ENCODE data around the gene OR2A1. TPM values are rescaled to one million over a fixed set of nuclear protein-coding genes. Genes with fewer than 3 reads are reported as not detected.
"Not testable (repeated sequence)": the region's sequence is repeated elsewhere in the genome, so short reads cannot be mapped to it uniquely, and the experiment has no call there.

OR2A1 gene
- total RNA-seq, 3 donors from 2014 or later: not detected

- H3K27me3 Mint-ChIP-seq (ENCODE audit: low read depth); DNase-seq; ATAC-seq; H3K9me3 Mint-ChIP-seq; H3K36me3 Mint-ChIP-seq (ENCODE audit: insufficient read depth); H3K4me3 Mint-ChIP-seq; H3K4me1 Mint-ChIP-seq (ENCODE audit: low read depth): not testable (repeated sequence)
Measured at GRCh38 chr7:144356185-144356584, 44.0 kb downstream of the OR2A1 start.

- H3K4me3 Mint-ChIP-seq; ATAC-seq; H3K9me3 Mint-ChIP-seq; H3K27me3 Mint-ChIP-seq (ENCODE audit: low read depth); H3K4me1 Mint-ChIP-seq (ENCODE audit: low read depth); H3K36me3 Mint-ChIP-seq (ENCODE audit: insufficient read depth); DNase-seq: not testable (repeated sequence)
Measured at GRCh38 chr7:144356860-144357259, 44.6 kb downstream of the OR2A1 start.

GRCh38 chr7:144362061-144362460, 49.8 kb downstream of the OR2A1 start:
- ATAC-seq; H3K4me1 Mint-ChIP-seq (ENCODE audit: low read depth); H3K36me3 Mint-ChIP-seq (ENCODE audit: insufficient read depth); H3K9me3 Mint-ChIP-seq; H3K27me3 Mint-ChIP-seq (ENCODE audit: low read depth); DNase-seq; H3K4me3 Mint-ChIP-seq: not testable (repeated sequence)

- H3K27me3 Mint-ChIP-seq (ENCODE audit: low read depth); H3K36me3 Mint-ChIP-seq (ENCODE audit: insufficient read depth); DNase-seq; H3K9me3 Mint-ChIP-seq; H3K4me3 Mint-ChIP-seq; ATAC-seq; H3K4me1 Mint-ChIP-seq (ENCODE audit: low read depth): not testable (repeated sequence)
Measured at GRCh38 chr7:144365523-144365922, 53.3 kb downstream of the OR2A1 start.

- not testable (repeated sequence) for H3K4me3 Mint-ChIP-seq; ATAC-seq; DNase-seq; H3K27me3 Mint-ChIP-seq (ENCODE audit: low read depth); H3K9me3 Mint-ChIP-seq; H3K36me3 Mint-ChIP-seq (ENCODE audit: insufficient read depth); H3K4me1 Mint-ChIP-seq (ENCODE audit: low read depth)
Measured at GRCh38 chr7:144367250-144367649, 55.0 kb downstream of the OR2A1 start.

GRCh38 chr7:144369221-144369620, 57.0 kb downstream of the OR2A1 start:
- not testable (repeated sequence) for H3K9me3 Mint-ChIP-seq; H3K36me3 Mint-ChIP-seq (ENCODE audit: insufficient read depth); H3K4me1 Mint-ChIP-seq (ENCODE audit: low read depth); ATAC-seq; H3K27me3 Mint-ChIP-seq (ENCODE audit: low read depth); DNase-seq; H3K4me3 Mint-ChIP-seq

Other genes starting within 250 kb of the OR2A1 start
- not detected for gene OR2A25, start 242.6 kb upstream of the OR2A1 start, total RNA-seq
- gene OR2A12, start 226.1 kb upstream of the OR2A1 start, total RNA-seq: not detected
- not detected for gene OR2A2, start 202.8 kb upstream of the OR2A1 start, total RNA-seq
- gene OR2A14, start 189.2 kb upstream of the OR2A1 start, total RNA-seq: not detected
- gene CTAGE4, start 129.0 kb upstream of the OR2A1 start, total RNA-seq: 1 to 10 TPM in 1 of 3 donors, under 1 TPM in 2; 0.29 to 1.6 (median 0.61) TPM
- gene ARHGEF35, start 116.6 kb upstream of the OR2A1 start, total RNA-seq: 1 to 10 TPM; 1.7 to 4.0 (median 2.6) TPM
- not detected for gene OR2A42, start 72.8 kb upstream of the OR2A1 start, total RNA-seq
- gene OR2A7, start 47.6 kb upstream of the OR2A1 start, total RNA-seq: under 1 TPM; 0.42 to 0.71 (median 0.58) TPM
- gene CTAGE8, start 43.1 kb upstream of the OR2A1 start, total RNA-seq: under 1 TPM; 0.14 to 0.53 (median 0.29) TPM
- 1 to 10 TPM; 4.8 to 8.4 (median 5.7) TPM for gene ARHGEF5, start 43.0 kb downstream of the OR2A1 start, total RNA-seq
- not detected for gene NOBOX, start 91.3 kb downstream of the OR2A1 start, total RNA-seq

Measured in activated T-cell treated with anti-CD3 and anti-CD28 coated beads, Interleukin-2, amount 50 U/mL, for 4 hours (primary cell).